Measurements from ENCODE around the gene HAPLN2.

DNA sequence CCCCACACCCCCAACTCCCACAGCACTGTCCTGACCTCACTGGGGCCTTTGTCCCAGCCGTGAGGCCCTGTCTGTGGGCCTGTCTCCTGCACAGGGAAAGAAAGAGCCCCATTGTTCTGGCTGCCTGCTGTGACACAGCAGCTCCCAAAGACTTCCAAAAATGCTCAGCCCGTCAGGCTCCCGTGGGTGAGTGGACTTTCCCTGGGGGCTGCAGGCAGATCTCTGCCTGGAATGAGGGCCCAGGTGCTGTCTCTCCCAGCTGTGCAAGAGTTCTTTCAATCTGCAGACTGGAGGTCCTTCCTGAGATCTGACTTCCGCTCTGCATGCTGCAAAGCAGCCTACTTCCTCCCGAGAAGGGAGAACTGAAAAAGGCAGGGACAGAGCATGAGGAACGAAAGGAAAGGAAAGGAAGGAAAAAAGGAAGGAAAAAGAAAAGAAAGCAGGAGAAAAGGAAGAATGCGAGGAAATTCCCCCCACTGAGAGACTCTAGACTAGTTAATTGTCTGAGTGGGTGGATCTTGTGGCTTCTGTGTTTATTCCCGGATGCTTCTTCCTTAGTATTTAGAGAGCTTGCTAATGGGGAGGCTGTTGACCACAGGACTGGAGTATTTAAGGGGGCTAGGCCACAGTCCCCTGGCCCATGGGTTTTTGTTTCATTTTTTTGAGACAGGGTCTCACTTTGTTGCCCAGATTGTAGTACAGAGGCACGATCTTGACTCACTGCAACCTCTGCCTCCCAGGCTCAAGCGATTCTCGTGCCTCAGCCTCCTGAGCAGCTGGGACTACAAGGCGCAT is 43.0 kb downstream of the HAPLN2 start:
- TF ChIP-seq, protein P1, sequence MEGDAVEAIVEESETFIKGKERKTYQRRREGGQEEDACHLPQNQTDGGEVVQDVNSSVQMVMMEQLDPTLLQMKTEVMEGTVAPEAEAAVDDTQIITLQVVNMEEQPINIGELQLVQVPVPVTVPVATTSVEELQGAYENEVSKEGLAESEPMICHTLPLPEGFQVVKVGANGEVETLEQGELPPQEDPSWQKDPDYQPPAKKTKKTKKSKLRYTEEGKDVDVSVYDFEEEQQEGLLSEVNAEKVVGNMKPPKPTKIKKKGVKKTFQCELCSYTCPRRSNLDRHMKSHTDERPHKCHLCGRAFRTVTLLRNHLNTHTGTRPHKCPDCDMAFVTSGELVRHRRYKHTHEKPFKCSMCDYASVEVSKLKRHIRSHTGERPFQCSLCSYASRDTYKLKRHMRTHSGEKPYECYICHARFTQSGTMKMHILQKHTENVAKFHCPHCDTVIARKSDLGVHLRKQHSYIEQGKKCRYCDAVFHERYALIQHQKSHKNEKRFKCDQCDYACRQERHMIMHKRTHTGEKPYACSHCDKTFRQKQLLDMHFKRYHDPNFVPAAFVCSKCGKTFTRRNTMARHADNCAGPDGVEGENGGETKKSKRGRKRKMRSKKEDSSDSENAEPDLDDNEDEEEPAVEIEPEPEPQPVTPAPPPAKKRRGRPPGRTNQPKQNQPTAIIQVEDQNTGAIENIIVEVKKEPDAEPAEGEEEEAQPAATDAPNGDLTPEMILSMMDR (IDR thresholded peaks at IDR 0.05): no peak
- no peak for TF ChIP-seq EMX1 (CRISPR knock-in tag; IDR thresholded peaks at IDR 0.05)
- no peak for TF ChIP-seq OVOL2 (CRISPR knock-in tag; IDR thresholded peaks at IDR 0.05; ENCODE audit: borderline replicate concordance)
- TF ChIP-seq SP1 (CRISPR knock-in tag; conservative IDR thresholded peaks at IDR 0.05): no peak
